ENCODE results near the gene SLC8B1.

Gene SLC8B1

GRCh38 chr12:113339540-113339939, 4.6 kb upstream of the SLC8B1 start:
- no peak for DNase-seq (ENCODE audit: extremely low read depth, low read depth)
- TF ChIP-seq CTCF (IDR thresholded peaks at IDR 0.05; ENCODE audit: low read depth, low read length): no peak

GRCh38 chr12:113333877-113334785, 778 bp downstream of the SLC8B1 start:
- no peak for DNase-seq (ENCODE audit: extremely low read depth, low read depth)
- no peak for TF ChIP-seq CTCF (IDR thresholded peaks at IDR 0.05; ENCODE audit: low read depth, low read length)

GRCh38 chr12:113333418-113333750, 1.5 kb downstream of the SLC8B1 start:
- DNase-seq (ENCODE audit: extremely low read depth, low read depth): no peak
- no peak for TF ChIP-seq CTCF (IDR thresholded peaks at IDR 0.05; ENCODE audit: low read depth, low read length)

- no peak for DNase-seq (ENCODE audit: extremely low read depth, low read depth)
- TF ChIP-seq CTCF (IDR thresholded peaks at IDR 0.05; ENCODE audit: low read depth, low read length): no peak
Observed at GRCh38 chr12:113332688-113333417, 2.1 kb downstream of the SLC8B1 start.

- no peak for DNase-seq (ENCODE audit: extremely low read depth, low read depth)
- TF ChIP-seq CTCF (IDR thresholded peaks at IDR 0.05; ENCODE audit: low read depth, low read length): no peak
Observed at GRCh38 chr12:113330505-113330904, 4.4 kb downstream of the SLC8B1 start.

- no peak for DNase-seq (ENCODE audit: extremely low read depth, low read depth)
Observed at GRCh38 chr12:113329791-113330417, 5.0 kb downstream of the SLC8B1 start.

More at GRCh38 chr12:113329791-113330417, 5.0 kb downstream of the SLC8B1 start:
- TF ChIP-seq CTCF (IDR thresholded peaks at IDR 0.05; ENCODE audit: low read depth, low read length): no peak
